H9 (cell line): Measurements from ENCODE around the gene SEMA3C. TPM values are rescaled to one million over a fixed set of nuclear protein-coding genes. Genes with fewer than 3 reads are reported as not detected.

Source experiments
- DNase-seq: peaks from one replicate; pipeline ENCODE4 v3.0.0-alpha.2; 2017
- H2AFZ ChIP-seq: one replicate; pipeline ENCODE4 v1.6.1; 2013; ENCODE audit warnings: mild to moderate bottlenecking, low read length, control low read depth, moderate library complexity
- H2AK5ac ChIP-seq: 2 replicates; pipeline ENCODE4 v1.6.1; 2013; ENCODE audit warnings: low read length, control low read depth, mixed read lengths; ENCODE audit not compliant: insufficient read length
- H2BK120ac ChIP-seq: one replicate; pipeline ENCODE4 v1.6.1; 2013; ENCODE audit warnings: low read depth, mild to moderate bottlenecking, low read length, control low read depth, inconsistent platforms; ENCODE audit not compliant: poor library complexity, severe bottlenecking
- H2BK12ac ChIP-seq: 2 replicates; pipeline ENCODE4 v1.6.1; 2013; ENCODE audit warnings: low read length, control low read depth, mixed read lengths, low read depth; ENCODE audit not compliant: insufficient read length
- H2BK15ac ChIP-seq: 2 replicates; pipeline ENCODE4 v1.6.1; 2013; ENCODE audit warnings: low read depth, low read length, control low read depth
- H2BK20ac ChIP-seq: one replicate; pipeline ENCODE4 v1.6.1; 2013; ENCODE audit warnings: low read depth, mild to moderate bottlenecking, low read length, control low read depth, inconsistent platforms; ENCODE audit not compliant: poor library complexity, severe bottlenecking
- H2BK5ac ChIP-seq: 2 replicates; pipeline ENCODE4 v1.6.1; 2013; ENCODE audit warnings: low read length, control low read depth, mixed read lengths; ENCODE audit not compliant: insufficient read length
- H3K14ac ChIP-seq: 2 replicates; pipeline ENCODE4 v1.6.1; 2013; ENCODE audit warnings: low read length, control low read depth; ENCODE audit not compliant: insufficient read depth
- H3K18ac ChIP-seq: 2 replicates; pipeline ENCODE4 v1.6.1; 2013; ENCODE audit warnings: low read depth, mild to moderate bottlenecking, mixed read lengths, low read length, control low read depth; ENCODE audit not compliant: insufficient read length
- H3K23ac ChIP-seq: 2 replicates; pipeline ENCODE4 v1.6.1; 2013; ENCODE audit warnings: low read length, control low read depth, mixed read lengths, low read depth; ENCODE audit not compliant: insufficient read length
- H3K23me2 ChIP-seq: 2 replicates; pipeline ENCODE4 v1.6.1; 2013; ENCODE audit warnings: low read depth, mild to moderate bottlenecking, mixed read lengths, low read length, control low read depth; ENCODE audit not compliant: insufficient read length, poor library complexity, severe bottlenecking
- H3K27ac ChIP-seq: 2 replicates; pipeline ENCODE4 v1.5.1; 2013; ENCODE audit warnings: low read length, control low read depth, mixed read lengths, low read depth; ENCODE audit not compliant: insufficient read length
- H3K27me3 ChIP-seq: 2 replicates; pipeline ENCODE4 v1.6.1; 2013; ENCODE audit warnings: low read length, control low read depth, inconsistent platforms; ENCODE audit not compliant: insufficient read depth
- H3K4ac ChIP-seq: 2 replicates; pipeline ENCODE4 v1.6.1; 2013; ENCODE audit warnings: low read depth, mild to moderate bottlenecking, control low read depth, inconsistent platforms, low read length, moderate library complexity
- H3K4me1 ChIP-seq: 2 replicates; pipeline ENCODE4 v1.6.1; 2013; ENCODE audit warnings: low read length, control low read depth, inconsistent platforms; ENCODE audit not compliant: insufficient read depth
- H3K4me2 ChIP-seq: 2 replicates; pipeline ENCODE4 v1.6.1; 2013; ENCODE audit warnings: low read length, control low read depth, mixed read lengths; ENCODE audit not compliant: insufficient read length, insufficient read depth
- H3K56ac ChIP-seq: 2 replicates; pipeline ENCODE4 v1.6.1; 2013; ENCODE audit warnings: low read depth, mild to moderate bottlenecking, mixed read lengths, low read length, control low read depth; ENCODE audit not compliant: insufficient read length
- H3K79me1 ChIP-seq: 2 replicates; pipeline ENCODE4 v1.6.1; 2013; ENCODE audit warnings: low read depth, mild to moderate bottlenecking, moderate library complexity, low read length, control low read depth, inconsistent platforms; ENCODE audit not compliant: insufficient read depth, poor library complexity, severe bottlenecking
- H3K79me2 ChIP-seq: 2 replicates; pipeline ENCODE4 v1.6.1; 2013; ENCODE audit warnings: low read length, control low read depth, inconsistent platforms; ENCODE audit not compliant: insufficient read depth
- H3K9ac ChIP-seq: 2 replicates; pipeline ENCODE4 v1.6.1; 2013; ENCODE audit warnings: low read length, control low read depth, mixed read lengths; ENCODE audit not compliant: insufficient read length; ENCODE audit errors: extremely low read depth
- H3K9me3 ChIP-seq: one replicate; pipeline ENCODE4 v1.6.1; 2013; ENCODE audit warnings: low read depth, low read length, inconsistent platforms; ENCODE audit not compliant: control insufficient read depth
- H3T11ph ChIP-seq: one replicate; pipeline ENCODE4 v1.6.1; 2013; ENCODE audit warnings: mild to moderate bottlenecking, low read length, control low read depth, inconsistent platforms
- H4K20me1 ChIP-seq: one replicate; pipeline ENCODE4 v1.6.1; 2013; ENCODE audit not compliant: control insufficient read depth, insufficient read length, insufficient read depth
- H4K5ac ChIP-seq: 2 replicates; pipeline ENCODE4 v1.6.1; 2013; ENCODE audit warnings: low read depth, mild to moderate bottlenecking, mixed read lengths, low read length, control low read depth; ENCODE audit not compliant: insufficient read length
- H4K8ac ChIP-seq: replicated peaks from 2 replicates; pipeline ENCODE4 v1.6.1; 2013; ENCODE audit warnings: low read length, control low read depth, mixed read lengths, low read depth; ENCODE audit not compliant: insufficient read length
- H4K91ac ChIP-seq: 2 replicates; pipeline ENCODE4 v1.6.1; 2013; ENCODE audit warnings: low read depth, mild to moderate bottlenecking, moderate library complexity, mixed read lengths, low read length, control low read depth; ENCODE audit not compliant: insufficient read length
- H3K27ac Mint-ChIP-seq, 3 experiments: 2 replicates in 2 of 3; 3 replicates in 1 of 3; pipeline ENCODE4 v1.8.0; 2020 to 2021; ENCODE audit warnings: mixed read lengths in 3 of 3, mild to moderate bottlenecking in 1 of 3, moderate library complexity in 1 of 3
- H3K27me3 Mint-ChIP-seq: 2 replicates; pipeline ENCODE4 v1.8.0; 2021; ENCODE audit warnings: low read depth, mild to moderate bottlenecking, moderate library complexity, mixed read lengths
- H3K36me3 Mint-ChIP-seq, 3 experiments: 2 replicates in 2 of 3; 3 replicates in 1 of 3; pipeline ENCODE4 v1.8.0; 2020 to 2021; ENCODE audit warnings: low read depth in 3 of 3, mixed read lengths in 3 of 3; ENCODE audit not compliant: insufficient read depth in 1 of 3
- H3K4me1 Mint-ChIP-seq, 2 experiments: 2 replicates each; pipeline ENCODE4 v1.8.0; 2020; ENCODE audit warnings: mixed read lengths in 2 of 2
- H3K4me3 Mint-ChIP-seq, 2 experiments: 2 replicates in 1 of 2; 3 replicates in 1 of 2; pipeline ENCODE4 v1.8.0; 2020 to 2021; ENCODE audit warnings: mild to moderate bottlenecking in 2 of 2, mixed read lengths in 2 of 2, moderate library complexity in 1 of 2
- H3K9me3 Mint-ChIP-seq, 2 experiments: 2 replicates in 1 of 2; 3 replicates in 1 of 2; pipeline ENCODE4 v1.8.0; 2020; ENCODE audit warnings: mild to moderate bottlenecking in 2 of 2, mixed read lengths in 2 of 2, moderate library complexity in 1 of 2
- CTCF ChIP-seq: fragments of 200-600 bp; sonication (generic); conservative IDR thresholded peaks from 3 replicates; pipeline ENCODE4 v1.8.0; 2021; ENCODE audit warnings: antibody characterized with exemption, mild to moderate bottlenecking
- WGBS: extraction: QIAGEN DNeasy Blood & Tissue Kit; methylation state at CpG from one replicate; pipeline ENCODE4 v1.1.7; 2013; ENCODE audit warnings: missing lambda C conversion rate, low lambda C conversion rate, mixed read lengths; ENCODE audit not compliant: insufficient read length; ENCODE audit errors: extremely low coverage; 5-methylcytosine and 5-hydroxymethylcytosine counted together
- total RNA-seq: library from RNA; stranded (reverse); gene quantifications from 2 replicates; pipeline ENCODE4 v1.2.1, GENCODE V29; 2021

Gene SEMA3C
- total RNA-seq, 1 experiment from 2014 or later = 1.6 TPM

- Mint-ChIP-seq H3K27ac (no peak overlapping the region), H3K27me3 (no peaks in the 10 kb centered on the region), H3K4me3 (no peak overlapping the region), H3K36me3 (peaks cover 0 to 3% (median 0%) of the 10 kb centered on the region in 3 experiments; a peak in 1 of 7 replicates), H3K9me3 (no peaks in the 10 kb centered on the region), H3K4me1 (no peaks in the 10 kb centered on the region)
- Histone ChIP-seq H3K56ac (no peak overlapping the region), H3K27ac (no peak overlapping the region), H2BK15ac (no peak overlapping the region), H3K4me1 (no peaks in the 10 kb centered on the region), H4K20me1 (no peaks in the 10 kb centered on the region), H2BK5ac (no peak overlapping the region), H4K91ac (no peak overlapping the region), H2BK120ac (no peak overlapping the region), H3K23ac (no peak overlapping the region), H3K9me3 (no peaks in the 10 kb centered on the region), H3K79me2 (no peaks in the 10 kb centered on the region), H3K4ac (no peak overlapping the region), H2AFZ (no peak overlapping the region), H4K8ac (no peak overlapping the region), H3K79me1 (no peaks in the 10 kb centered on the region), H2BK20ac (no peak overlapping the region), H3K4me2 (no peak overlapping the region), H3K14ac (no peak overlapping the region), H3K27me3 (no peaks in the 10 kb centered on the region), H3K9ac (no peak overlapping the region), H3T11ph (no peak overlapping the region), H2AK5ac (no peak overlapping the region), H2BK12ac (no peak overlapping the region), H4K5ac (no peak overlapping the region), H3K18ac (no peak overlapping the region), H3K23me2 (no peaks in the 10 kb centered on the region)
- DNase-seq = no peak
- WGBS = no CpG with 5 or more reads among the region's 2 CpGs
- TF ChIP-seq CTCF = no peak
Observed at GRCh38 chr7:80816806-80817205, 102.0 kb downstream of the SEMA3C start.
